ENCODE measurements around the gene C6orf120.
A peak's percentile ranks its signal among the peaks of the same experiment; 100 is the strongest.

Gene C6orf120

DNA sequence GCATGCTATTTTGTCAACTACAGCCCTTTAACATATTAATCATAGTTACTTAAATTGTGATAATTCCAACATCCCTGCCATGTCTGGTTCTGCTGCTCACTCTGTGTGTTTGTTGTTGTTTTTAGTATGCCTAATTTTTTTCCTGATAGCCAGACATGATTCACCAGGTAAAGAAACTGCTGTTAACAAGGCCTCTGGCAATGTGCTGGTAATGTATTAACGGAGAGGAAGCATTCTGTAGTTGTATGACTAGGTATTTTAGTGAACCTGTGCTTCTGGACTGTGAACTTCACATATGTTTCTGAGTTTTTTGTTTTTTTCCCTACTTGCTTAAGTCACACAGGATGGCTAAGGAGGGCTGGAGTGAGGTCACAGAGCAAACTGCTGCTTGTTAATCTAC, 44.6 kb downstream of the C6orf120 start:
- H3K9me2 ChIP-seq (replicated peaks; ENCODE audit: insufficient read depth, low read length), result no peaks in the 10 kb centered on the region
- TF ChIP-seq EZH2phosphoT487 (IDR thresholded peaks at IDR 0.05; ENCODE audit: low read length), result no peak
- no peak for TF ChIP-seq EZH2 (optimal IDR thresholded peaks at IDR 0.05; ENCODE audit: low read depth, low read length)
- TF ChIP-seq, protein P1, sequence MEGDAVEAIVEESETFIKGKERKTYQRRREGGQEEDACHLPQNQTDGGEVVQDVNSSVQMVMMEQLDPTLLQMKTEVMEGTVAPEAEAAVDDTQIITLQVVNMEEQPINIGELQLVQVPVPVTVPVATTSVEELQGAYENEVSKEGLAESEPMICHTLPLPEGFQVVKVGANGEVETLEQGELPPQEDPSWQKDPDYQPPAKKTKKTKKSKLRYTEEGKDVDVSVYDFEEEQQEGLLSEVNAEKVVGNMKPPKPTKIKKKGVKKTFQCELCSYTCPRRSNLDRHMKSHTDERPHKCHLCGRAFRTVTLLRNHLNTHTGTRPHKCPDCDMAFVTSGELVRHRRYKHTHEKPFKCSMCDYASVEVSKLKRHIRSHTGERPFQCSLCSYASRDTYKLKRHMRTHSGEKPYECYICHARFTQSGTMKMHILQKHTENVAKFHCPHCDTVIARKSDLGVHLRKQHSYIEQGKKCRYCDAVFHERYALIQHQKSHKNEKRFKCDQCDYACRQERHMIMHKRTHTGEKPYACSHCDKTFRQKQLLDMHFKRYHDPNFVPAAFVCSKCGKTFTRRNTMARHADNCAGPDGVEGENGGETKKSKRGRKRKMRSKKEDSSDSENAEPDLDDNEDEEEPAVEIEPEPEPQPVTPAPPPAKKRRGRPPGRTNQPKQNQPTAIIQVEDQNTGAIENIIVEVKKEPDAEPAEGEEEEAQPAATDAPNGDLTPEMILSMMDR (IDR thresholded peaks at IDR 0.05; ENCODE audit: low read length), result no peak
- H3K27ac ChIP-seq (ENCODE audit: low read length), result no peak overlapping the region
- H3K4me3 ChIP-seq (ENCODE audit: low read length), result no peak overlapping the region
- H3K9ac ChIP-seq (ENCODE audit: low read length), result no peak overlapping the region
- no peaks in the 10 kb centered on the region for H3K4me1 ChIP-seq (ENCODE audit: low read length)
- no peaks in the 10 kb centered on the region for H4K20me1 ChIP-seq (ENCODE audit: insufficient read depth, low read length)
- no peak overlapping the region for H3K4me2 ChIP-seq (ENCODE audit: low read depth, low read length)
- H2AFZ ChIP-seq (ENCODE audit: low read length), result no peak overlapping the region
- no peaks in the 10 kb centered on the region for H3K36me3 ChIP-seq (replicated peaks; ENCODE audit: insufficient read depth, low read length)
- H3K9me3 ChIP-seq (replicated peaks; ENCODE audit: insufficient read depth, low read length), result no peaks in the 10 kb centered on the region
- H3K79me2 ChIP-seq (ENCODE audit: low read length), result peaks cover 10% of the 10 kb centered on the region
- no peaks in the 10 kb centered on the region for H3K27me3 ChIP-seq (replicated peaks; ENCODE audit: insufficient read depth, low read length)
- DNase-seq, result no peak
- H3F3A ChIP-seq (ENCODE audit: insufficient read depth, low read length), result no peaks in the 10 kb centered on the region

DNA sequence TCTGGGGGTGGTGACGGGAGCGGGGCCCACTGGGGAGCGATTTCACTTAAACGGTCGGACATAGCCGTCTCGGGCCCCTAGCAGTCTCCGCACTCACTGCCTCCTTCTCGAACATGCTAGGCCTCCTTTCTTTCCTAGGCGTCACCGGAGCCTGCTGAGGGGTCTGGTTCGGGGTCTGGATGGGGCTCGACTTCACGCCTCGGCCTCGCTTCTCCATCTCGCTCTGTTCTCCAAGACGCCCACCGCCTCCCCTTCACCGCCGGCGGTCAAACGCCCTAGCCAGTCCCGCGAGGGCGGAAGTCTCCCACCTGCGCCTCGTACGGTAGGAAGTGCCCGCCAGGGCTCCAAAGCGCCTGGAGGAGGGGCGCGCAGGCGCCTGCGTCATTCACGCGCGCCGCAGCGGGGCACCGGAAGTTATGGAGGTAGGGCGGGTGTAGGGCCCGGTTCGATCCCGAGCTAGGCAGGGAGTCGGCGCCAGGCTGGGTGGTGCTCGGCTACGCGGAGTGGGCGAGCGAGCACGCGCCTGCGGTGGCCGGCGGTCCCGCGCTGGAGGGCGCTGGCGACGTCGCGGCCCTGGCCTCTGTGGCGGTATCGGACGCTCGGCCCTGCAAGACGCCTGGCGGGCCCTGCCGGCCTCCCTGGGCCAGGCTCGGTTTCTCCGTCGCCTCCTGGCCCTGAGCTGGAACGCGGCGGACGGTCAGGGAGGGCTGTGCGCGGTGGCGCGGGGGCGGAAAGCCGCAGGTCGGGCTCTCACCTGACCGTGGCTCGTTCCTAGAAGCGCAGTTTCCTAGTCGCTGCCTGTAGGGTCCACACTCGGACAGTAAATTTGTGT, 49.5 kb downstream of the C6orf120 start, which contains the start of the genes DYNLT2 and ERMARD:
DYNLT2 (minus strand) TSS at position 331 of the 832 bp plus-strand sequence; CDS start at position 217, 114 bp downstream.
ERMARD (plus strand) TSS at position 381 of the 832 bp plus-strand sequence; CDS start at position 417, 36 bp downstream.
- H3K4me3 ChIP-seq (ENCODE audit: low read length), result peak within 1 kb of the TSS; percentile 80

DNA sequence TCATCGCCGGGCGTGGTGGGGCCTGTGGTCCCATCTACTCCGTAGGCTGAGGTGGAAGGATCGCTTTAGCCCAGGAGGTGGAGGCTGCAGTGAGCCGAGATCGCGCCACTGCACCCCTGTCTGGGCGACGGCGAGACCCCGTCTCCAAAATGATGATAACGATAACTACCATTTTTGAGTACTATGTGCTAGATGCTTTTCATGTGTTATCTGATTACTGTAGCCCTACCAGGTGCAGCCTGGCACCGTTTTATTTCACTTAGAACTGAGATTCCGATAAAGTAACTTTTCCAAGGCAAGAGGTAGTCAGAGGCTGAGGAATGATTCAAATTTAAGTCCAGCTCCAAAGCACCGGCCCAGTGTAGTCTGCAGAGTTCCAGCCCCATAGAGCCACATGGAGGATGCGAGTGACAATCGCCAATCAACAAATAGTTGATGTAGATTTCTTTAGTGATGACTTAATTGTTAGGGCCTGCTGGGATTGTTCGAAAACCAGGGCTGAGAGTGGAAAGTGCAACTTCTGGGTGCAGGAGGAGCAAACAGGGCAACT, 50.2 kb downstream of the C6orf120 start:
- Histone ChIP-seq H3F3A (ENCODE audit: insufficient read depth, low read length) (no peaks in the 10 kb centered on the region), H2AFZ (ENCODE audit: low read length) (peak overlapping the region; percentile 61), H3K9ac (ENCODE audit: low read length) (peak overlapping the region; percentile 93), H3K79me2 (ENCODE audit: low read length) (peaks cover 10% of the 10 kb centered on the region), H4K20me1 (ENCODE audit: insufficient read depth, low read length) (no peaks in the 10 kb centered on the region), H3K9me2 (replicated peaks; ENCODE audit: insufficient read depth, low read length) (no peaks in the 10 kb centered on the region), H3K36me3 (replicated peaks; ENCODE audit: insufficient read depth, low read length) (no peaks in the 10 kb centered on the region), H3K4me2 (ENCODE audit: low read depth, low read length) (peak overlapping the region; percentile 68), H3K9me3 (replicated peaks; ENCODE audit: insufficient read depth, low read length) (no peaks in the 10 kb centered on the region), H3K4me3 (ENCODE audit: low read length) (peak overlapping the region; percentile 80), H3K27me3 (replicated peaks; ENCODE audit: insufficient read depth, low read length) (no peaks in the 10 kb centered on the region), H3K27ac (ENCODE audit: low read length) (peak overlapping the region; percentile 80), H3K4me1 (ENCODE audit: low read length) (no peaks in the 10 kb centered on the region)
- TF ChIP-seq, protein P1 (IDR thresholded peaks at IDR 0.05; ENCODE audit: low read length), result no peak
- TF ChIP-seq EZH2 (optimal IDR thresholded peaks at IDR 0.05; ENCODE audit: low read depth, low read length) (no peak), EZH2phosphoT487 (IDR thresholded peaks at IDR 0.05; ENCODE audit: low read length) (no peak)
- no peak for DNase-seq

More for the DNA sequence above, 49.5 kb downstream of the C6orf120 start, which contains the start of the genes DYNLT2 and ERMARD:
- no peaks in the 10 kb centered on the region for H3K4me1 ChIP-seq (ENCODE audit: low read length)
- TF ChIP-seq, protein P1 (IDR thresholded peaks at IDR 0.05; ENCODE audit: low read length), result no peak
- no peak for TF ChIP-seq EZH2 (optimal IDR thresholded peaks at IDR 0.05; ENCODE audit: low read depth, low read length)
- TF ChIP-seq EZH2phosphoT487 (IDR thresholded peaks at IDR 0.05; ENCODE audit: low read length), result no peak
- H3K9me2 ChIP-seq (replicated peaks; ENCODE audit: insufficient read depth, low read length), result no peaks in the 10 kb centered on the region
- H3K4me2 ChIP-seq (ENCODE audit: low read depth, low read length), result peak within 1 kb of the TSS; percentile 68
- peak; percentile 89 for DNase-seq
- no peaks in the 10 kb centered on the region for H3K27me3 ChIP-seq (replicated peaks; ENCODE audit: insufficient read depth, low read length)
- H3K36me3 ChIP-seq (replicated peaks; ENCODE audit: insufficient read depth, low read length), result no peaks in the 10 kb centered on the region
- peaks cover 10% of the 10 kb centered on the region for H3K79me2 ChIP-seq (ENCODE audit: low read length)
- H4K20me1 ChIP-seq (ENCODE audit: insufficient read depth, low read length), result no peaks in the 10 kb centered on the region
- peak within 1 kb of the TSS; percentile 80 for H3K27ac ChIP-seq (ENCODE audit: low read length)
- no peaks in the 10 kb centered on the region for H3F3A ChIP-seq (ENCODE audit: insufficient read depth, low read length)
- H2AFZ ChIP-seq (ENCODE audit: low read length), result peak within 1 kb of the TSS; percentile 61
- H3K9ac ChIP-seq (ENCODE audit: low read length), result peak within 1 kb of the TSS; percentile 93
- H3K9me3 ChIP-seq (replicated peaks; ENCODE audit: insufficient read depth, low read length), result no peaks in the 10 kb centered on the region

Measured in MM.1S (cell line).